Loucy (cell line): ENCODE measurements around the gene KLHL25.

Experiments
- CTCF ChIP-seq: fragments of 200-600 bp; sonication (generic); conservative IDR thresholded peaks from 2 replicates; pipeline ENCODE4 v1.5.1; 2014; ENCODE audit warnings: mild to moderate bottlenecking, antibody characterized with exemption, low read length
- EZH2phosphoT487 ChIP-seq: fragments of 200-600 bp; IDR thresholded peaks from 2 replicates; pipeline ENCODE4 v1.6.1; 2018; ENCODE audit warnings: antibody characterized with exemption, mild to moderate bottlenecking, moderate library complexity, borderline replicate concordance

GRCh38 chr15:85805420-85805819, 10.7 kb upstream of the KLHL25 start:
- TF ChIP-seq EZH2phosphoT487 (no peak), CTCF (no peak)
